ENCODE data around the gene FLCN.

Gene FLCN

GRCh38 chr17:17235212-17236174, 1.5 kb downstream of the FLCN start:
- no peak for DNase-seq

DNA sequence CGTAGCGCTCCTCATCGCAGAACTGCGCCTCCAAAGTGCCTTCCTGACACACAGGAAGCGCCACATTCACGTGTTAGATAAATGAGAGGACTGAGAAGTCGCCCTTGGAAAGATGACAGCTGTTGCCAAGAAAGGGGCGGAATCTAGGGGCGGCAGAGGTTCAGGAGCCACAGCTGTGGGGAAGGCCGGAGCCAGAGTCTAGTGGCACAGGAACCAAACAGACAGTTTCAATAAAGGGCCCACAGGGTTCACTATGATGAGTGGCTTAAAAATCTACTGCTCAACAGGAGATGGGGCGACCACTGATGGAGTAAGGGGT, 4.7 kb downstream of the FLCN start:
- DNase-seq = no peak

DNA sequence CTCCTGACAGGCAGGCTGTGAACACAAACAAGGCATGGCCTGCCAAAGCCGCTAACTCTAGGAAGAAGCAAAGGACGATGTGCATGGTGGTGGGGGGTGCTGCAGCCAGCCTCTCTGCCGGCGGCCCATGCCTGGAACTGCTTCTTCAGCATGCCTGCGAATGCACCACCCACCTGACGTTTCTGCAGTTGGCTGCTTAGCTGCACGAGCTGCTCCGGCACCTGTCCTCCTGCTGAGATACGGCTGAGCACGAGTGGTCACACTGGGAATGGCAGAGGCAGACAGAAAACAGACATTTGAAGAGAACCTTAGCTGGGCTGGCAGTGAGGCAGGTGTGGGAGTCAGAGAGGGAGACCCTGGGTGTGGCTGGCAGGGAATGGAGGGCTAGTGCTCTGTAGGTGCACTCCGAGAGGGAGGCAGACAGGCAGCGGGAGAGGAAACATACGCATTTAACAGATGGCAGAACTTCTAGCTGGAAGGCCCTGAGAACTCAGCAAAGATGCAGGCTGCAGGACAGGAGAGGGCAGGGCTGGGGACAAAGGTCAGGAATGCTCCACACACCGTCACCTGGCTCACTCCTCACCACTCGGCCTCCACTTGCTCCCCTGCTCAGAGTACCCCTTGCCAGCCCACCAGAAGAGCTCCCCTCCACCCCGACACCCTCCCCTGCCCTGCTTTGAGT, 5.2 kb downstream of the FLCN start:
- no peak for DNase-seq

DNA sequence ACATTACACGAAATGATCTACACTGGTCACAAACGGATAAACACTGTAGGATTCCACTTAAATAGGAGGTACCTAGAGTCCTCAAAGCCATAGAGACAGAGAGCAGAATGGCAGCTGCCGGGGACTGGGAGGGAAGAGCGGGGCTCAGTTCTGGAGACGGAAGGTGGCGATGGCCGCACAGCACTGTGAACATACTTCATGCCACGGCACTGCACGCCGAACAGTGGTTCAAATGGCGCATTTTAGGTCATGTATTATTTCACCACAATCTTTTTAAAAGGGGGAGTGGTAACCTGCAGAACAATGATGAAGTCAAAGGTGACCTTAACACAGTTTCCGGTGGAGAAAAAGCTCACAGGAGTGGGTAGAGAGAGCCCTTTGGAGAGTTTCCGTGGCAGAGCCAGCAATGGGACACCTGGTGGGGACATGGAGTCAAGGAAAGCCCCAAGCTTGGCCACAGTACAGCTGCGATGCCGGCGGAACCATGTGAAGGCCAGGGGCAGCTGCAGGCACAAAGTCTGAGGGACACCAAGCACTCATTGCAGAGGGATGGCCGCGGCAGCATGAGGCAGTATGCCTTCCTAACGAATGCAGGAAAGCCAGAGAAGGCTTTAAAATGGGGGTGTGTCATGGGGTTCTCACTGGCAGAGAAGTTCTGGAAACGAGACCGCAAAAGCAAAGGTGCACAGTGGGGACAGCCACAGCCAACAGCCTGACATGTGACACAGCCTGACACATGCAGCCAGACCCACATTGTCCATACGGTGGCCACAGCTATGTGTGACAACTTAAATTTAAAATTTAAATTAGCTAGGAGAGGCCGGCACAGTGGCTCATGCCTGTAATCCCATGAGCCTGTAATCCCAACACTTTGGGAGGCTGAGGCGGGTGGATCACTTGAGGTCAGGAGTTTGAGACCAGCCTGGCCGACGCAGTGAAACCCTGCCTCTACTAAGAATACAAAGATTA, 7.3 kb downstream of the FLCN start:
- no peak for DNase-seq

GRCh38 chr17:17228521-17229279, 8.3 kb downstream of the FLCN start:
- DNase-seq = no peak

DNA sequence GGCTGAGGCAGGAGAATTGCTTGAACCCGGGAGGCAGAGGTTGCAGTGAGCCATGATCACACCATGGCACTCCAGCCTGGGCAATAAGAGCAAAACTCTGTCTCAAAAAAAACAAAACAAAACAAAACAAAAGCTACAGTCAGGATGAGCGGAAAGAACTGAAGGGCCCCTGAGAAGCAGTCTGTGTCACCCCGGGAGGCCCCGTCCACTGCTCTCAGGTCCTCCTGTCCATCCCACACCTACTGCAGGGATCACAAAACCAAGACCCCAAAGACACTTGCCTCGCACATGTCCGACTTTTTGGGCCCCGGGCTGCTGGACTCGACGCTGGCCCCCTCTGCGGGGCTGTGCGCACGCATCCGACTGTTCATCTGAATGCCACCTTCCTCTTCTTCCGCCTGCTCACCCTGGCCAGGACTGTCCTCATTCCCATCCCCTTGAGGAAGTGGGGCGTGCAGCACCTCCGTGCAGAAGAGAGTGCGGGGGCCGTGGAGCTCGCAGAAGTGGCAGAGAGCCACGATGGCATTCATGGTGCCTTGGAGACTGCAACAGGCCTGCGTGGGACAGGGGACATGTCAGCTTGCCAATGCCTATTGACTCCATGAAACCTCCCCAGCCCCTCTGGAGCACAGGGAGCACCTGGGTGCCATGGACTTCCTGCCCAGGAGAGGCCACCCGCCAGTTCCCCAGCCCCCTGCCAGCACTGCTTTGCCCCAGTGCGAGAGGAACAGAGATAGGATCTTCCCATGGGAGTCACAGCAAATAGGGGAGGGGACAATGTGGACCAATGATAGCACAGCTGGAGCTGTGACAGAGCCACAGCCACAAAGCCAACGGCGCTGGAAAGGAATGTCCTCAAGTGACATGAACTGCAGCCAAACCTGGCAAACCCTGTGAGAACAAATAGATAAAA, 9.1 kb downstream of the FLCN start:
- no peak for DNase-seq

DNA sequence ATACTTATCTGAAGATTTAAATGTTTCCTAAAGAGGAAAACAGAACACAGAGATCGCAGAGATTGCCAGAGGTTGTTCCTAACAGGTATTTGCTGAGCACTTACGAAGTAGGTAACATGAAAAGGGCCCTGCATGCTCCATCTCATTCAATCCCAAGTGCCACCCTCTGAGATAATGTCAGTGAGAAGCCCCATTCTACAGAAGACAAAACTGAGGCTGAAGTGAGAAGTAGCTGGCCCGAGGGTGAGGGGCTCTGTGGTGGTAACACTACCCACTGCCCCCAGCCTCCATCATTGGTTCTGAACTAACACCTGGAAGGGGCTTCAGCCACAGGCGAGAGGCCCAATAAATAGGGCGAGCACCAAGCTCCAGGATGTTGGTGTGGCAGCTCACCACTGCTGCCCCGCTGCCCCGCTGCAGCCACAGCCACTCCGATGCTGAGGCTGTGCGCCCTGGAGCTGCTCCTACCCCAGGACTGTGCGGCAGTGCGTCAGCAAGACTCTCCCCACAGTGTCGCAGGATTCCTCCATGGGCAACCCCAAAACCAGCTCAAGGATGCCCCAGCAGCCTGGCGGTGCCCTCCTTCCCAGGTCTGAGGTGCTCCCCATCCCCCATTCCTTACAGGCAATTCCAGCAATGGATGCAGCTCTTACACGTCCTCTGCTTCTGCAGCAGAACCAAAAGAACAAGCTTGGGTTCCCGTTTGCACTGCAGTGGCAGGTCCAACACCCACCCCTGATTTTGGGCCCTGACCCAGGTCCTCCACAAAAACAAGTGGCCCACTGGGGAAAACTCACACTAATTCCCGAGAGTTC, 10.3 kb downstream of the FLCN start:
- no peak for DNase-seq

GRCh38 chr17:17225901-17226300, 11.1 kb downstream of the FLCN start:
- DNase-seq = no peak

GRCh38 chr17:17224137-17224536, 12.8 kb downstream of the FLCN start:
- no peak for DNase-seq

DNA sequence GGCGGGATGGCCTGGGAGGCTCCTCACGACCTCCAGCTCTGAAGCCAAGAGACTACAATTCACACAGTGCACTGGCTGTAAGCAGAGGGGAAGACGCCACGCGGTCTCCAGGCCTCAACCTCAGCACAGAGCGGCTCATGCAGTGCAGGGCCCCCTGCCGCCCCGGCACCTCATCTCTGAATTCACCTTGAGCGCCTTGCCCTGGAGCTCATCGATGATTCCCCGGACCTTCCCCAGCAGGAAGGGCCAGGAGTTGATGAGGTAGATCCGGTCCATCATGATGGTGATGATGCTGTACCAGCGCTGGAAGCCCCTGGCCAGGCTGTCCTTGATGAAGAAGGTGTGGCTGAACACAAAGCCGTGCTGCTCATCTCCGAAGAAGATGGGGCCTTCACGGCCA, 13.2 kb downstream of the FLCN start:
- no peak for DNase-seq

DNA sequence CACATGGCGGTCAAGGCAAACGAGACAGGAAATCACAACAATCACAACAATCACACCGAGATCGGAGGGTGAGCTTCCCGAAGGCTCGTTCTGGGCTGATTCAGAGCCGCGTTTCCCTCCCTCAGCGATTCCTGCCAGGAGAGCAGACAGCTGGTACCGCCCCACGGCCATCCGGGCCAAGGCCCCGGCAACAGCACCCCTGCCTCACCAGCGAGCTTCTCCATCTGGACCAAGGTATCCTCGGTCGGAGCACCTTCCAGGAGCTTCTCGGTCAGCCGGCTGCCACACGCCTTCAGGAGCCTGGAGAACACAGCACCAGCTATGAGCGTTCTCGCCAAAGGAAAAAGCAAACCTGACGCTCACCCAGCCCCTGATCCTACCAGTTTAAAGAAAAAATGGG, 15.6 kb downstream of the FLCN start:
- no peak for DNase-seq

DNA sequence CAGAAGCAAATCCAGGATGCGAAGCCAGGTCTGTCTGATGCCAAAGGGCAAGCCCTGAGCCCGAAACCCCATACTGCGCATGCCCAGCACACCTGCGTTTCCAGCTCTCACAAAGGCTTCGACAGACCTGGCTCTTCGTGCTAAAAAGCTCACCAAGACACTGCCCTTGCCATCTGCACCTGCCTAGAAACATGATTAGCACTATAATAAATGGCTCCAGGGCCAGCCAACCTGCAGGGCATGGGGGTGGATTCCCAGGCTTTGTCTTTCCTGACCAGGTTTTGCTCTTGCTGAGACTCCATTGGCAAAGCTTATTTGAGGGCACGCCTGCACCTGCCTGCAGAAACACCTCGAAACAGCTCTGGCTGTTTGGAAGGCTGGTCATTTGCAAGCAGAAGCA, 16.4 kb downstream of the FLCN start:
- no peak for DNase-seq

GRCh38 chr17:17217995-17218394, 19.0 kb downstream of the FLCN start:
- DNase-seq = no peak

DNA sequence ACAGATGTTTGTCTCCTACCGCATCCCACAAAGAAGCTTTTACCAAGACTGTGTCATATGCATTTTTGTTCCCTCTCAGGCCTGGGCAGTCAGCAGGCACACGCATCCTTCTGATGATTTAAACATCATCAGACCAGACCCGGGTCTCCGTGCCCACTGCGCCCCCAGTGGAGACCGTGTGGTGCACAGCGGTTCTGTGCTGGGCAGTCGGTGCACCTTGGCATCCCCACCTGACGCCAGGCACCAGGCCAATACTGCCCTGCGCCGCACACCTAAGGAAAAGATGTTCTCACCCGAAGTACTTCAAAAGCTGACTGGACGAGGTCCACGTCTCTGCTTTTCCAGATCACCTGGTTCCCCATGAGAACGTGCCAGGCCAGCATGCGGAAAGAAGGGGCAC, 20.2 kb downstream of the FLCN start:
- DNase-seq = no peak

GRCh38 chr17:17216236-17216635, 20.7 kb downstream of the FLCN start:
- no peak for DNase-seq

GRCh38 chr17:17215575-17215974, 21.4 kb downstream of the FLCN start:
- no peak for DNase-seq

- DNase-seq = no peak
These were observed 22.1 kb downstream of the FLCN start for GRCh38 chr17:17214646-17215436.

DNA sequence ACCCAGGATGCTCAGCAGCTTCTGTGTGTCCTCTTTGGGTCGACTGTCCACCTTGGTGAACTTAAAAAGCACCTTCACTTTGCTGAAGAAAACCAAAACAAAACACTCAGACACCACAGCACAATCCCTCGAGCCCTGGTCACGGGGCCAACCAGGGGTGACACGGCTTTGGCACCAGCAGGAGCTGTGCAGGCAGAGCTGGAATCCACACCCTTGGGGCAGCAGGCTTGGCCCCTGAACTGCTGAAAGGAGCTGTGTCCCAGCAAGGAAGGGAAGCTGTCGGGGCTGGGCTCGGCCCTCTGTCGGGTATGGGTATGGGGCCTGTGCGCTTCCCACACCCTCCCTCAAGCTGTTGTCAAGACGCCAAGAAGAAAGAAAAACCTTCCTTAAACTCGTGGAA, 23.2 kb downstream of the FLCN start:
- DNase-seq = no peak

DNA sequence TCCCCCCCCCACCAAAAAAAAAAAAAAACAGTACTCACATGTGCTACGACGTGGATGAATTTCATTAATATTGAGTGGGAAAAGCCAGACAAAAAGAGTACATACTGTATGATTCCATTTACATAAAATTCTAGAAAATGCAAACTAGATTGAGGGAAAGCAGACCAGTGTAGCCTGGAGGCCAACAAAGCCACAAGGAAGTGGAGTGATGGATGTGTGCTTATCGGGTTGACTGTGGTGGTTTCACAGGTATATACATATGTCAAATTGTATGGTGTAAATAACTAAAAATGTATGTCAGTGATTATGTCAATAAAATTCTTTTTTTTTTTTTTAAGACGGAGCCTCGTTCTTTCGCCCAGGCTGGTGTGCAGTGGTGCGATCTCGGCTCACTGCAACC, 29.0 kb downstream of the FLCN start:
- no peak for DNase-seq

DNA sequence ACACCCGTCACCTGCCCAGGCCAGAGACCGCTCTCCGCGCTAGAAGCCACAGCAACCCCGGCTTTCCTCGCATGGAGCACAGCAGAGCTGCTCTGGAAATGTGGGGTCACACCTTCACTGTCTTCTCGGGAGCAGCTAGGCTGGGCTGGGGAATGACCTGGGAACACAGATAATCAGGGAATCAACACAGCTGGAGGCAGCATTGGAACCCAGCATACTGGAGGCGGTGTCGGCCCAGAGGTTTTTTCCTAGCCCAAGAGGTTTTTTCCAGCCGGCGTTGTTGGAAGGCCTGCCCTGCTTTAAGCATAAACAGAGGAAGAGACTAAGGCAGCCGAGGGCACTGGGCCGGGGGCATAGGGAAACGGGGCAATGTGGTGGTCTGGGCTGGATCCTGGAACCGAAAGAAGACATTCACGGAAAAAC, 30.0 kb downstream of the FLCN start:
- no peak for DNase-seq

Data from CD4-positive, alpha-beta T cell treated with Interferon gamma for 1 hour (primary cell).